HL-60 (cell line): ENCODE data around the gene FBXO24.

Experiments used
- DNase-seq, 2 experiments: peaks; one replicate each; pipeline ENCODE4 v3.0.0-alpha.2; 2010 to 2020; ENCODE audit warnings: low read depth in 1 of 2, low spot score in 1 of 2
- H3K27ac ChIP-seq: fragments of 250-450 bp; sonication (Bioruptor Pico); replicated peaks from 2 replicates; pipeline ENCODE4 v1.5.1; 2020; ENCODE audit warnings: mild to moderate bottlenecking, moderate library complexity
- H3K27me3 ChIP-seq: fragments of 250-450 bp; sonication (Bioruptor Pico); 2 replicates; pipeline ENCODE4 v1.5.1; 2021; ENCODE audit warnings: mild to moderate bottlenecking, moderate library complexity; ENCODE audit not compliant: insufficient read depth, poor library complexity, severe bottlenecking
- H3K4me3 ChIP-seq: replicated peaks from 2 replicates; pipeline ENCODE4 v1.5.1; 2011; ENCODE audit warnings: mild to moderate bottlenecking, control low read depth, low read length; ENCODE audit not compliant: insufficient read depth
- GABPA ChIP-seq: IDR thresholded peaks from 2 replicates; pipeline ENCODE4 v1.6.1; 2012; ENCODE audit warnings: low read depth
- POLR2AphosphoS5 ChIP-seq: IDR thresholded peaks from 2 replicates; pipeline ENCODE4 v1.6.1; 2012; ENCODE audit warnings: low read depth
- SPI1 ChIP-seq: IDR thresholded peaks from 2 replicates; pipeline ENCODE4 v1.6.1; 2012; ENCODE audit warnings: low read depth, mild to moderate bottlenecking, borderline replicate concordance
- TF ChIP-seq, protein P1 (sequence below): IDR thresholded peaks from 2 replicates; pipeline ENCODE4 v1.6.1; 2012; ENCODE audit warnings: low read depth; ENCODE audit not compliant: insufficient replicate concordance
- TF ChIP-seq, protein P2 (sequence below): IDR thresholded peaks from one replicate; pipeline ENCODE4 v1.5.1; 2011; ENCODE audit warnings: low read length, control low read depth, inconsistent platforms; ENCODE audit not compliant: insufficient read depth

FBXO24 gene

DNA sequence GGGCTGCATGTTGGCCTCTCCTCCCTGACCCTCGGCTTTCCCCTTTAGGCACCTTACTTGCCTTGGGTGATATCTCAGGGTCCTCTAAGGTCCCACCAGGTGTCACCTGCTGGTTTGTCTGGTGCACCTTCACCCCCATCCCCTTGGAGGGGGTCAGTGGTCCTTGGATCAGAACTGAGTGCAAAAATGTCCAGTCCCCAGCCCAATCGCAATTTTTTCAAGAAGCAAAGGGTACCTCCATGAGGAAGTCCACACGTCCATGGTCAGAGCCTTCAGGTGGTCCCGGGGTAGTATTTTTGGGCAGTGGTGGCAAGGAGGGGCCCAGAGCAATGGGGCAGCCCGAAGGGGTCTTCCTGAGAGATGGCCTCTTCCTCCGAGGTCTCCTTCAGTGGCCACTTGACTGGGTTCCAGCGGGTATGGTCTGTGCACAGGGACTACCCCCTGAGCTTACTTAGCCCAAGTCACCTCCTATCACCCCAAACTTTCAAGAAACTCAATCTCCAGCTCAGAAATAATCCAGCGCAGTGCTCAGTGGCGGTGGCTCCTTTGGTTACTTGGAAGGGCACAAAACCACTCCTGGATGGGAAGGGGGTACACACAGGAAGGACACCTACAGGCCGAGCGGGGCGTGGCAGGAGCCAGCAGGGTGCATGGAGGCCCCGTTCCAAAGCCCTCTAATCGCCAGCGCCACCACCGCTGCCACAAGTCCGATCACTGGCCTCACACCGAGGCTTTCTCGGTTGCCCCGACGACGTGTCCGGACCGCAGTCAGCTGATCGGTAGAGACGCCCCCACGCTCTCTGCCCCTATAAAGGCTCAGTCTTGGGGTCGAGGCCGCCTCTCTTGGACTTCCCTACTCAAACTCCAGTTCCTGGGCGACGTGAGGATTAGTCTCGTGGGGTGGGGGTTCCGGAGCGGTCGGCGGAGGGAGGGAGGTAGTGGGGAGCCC is 17.0 kb upstream of the FBXO24 start:
- peak in 1 of 2 experiments; percentile 44 for DNase-seq
- TF ChIP-seq SPI1 (no peak), GABPA (no peak)
- TF ChIP-seq, protein P1, sequence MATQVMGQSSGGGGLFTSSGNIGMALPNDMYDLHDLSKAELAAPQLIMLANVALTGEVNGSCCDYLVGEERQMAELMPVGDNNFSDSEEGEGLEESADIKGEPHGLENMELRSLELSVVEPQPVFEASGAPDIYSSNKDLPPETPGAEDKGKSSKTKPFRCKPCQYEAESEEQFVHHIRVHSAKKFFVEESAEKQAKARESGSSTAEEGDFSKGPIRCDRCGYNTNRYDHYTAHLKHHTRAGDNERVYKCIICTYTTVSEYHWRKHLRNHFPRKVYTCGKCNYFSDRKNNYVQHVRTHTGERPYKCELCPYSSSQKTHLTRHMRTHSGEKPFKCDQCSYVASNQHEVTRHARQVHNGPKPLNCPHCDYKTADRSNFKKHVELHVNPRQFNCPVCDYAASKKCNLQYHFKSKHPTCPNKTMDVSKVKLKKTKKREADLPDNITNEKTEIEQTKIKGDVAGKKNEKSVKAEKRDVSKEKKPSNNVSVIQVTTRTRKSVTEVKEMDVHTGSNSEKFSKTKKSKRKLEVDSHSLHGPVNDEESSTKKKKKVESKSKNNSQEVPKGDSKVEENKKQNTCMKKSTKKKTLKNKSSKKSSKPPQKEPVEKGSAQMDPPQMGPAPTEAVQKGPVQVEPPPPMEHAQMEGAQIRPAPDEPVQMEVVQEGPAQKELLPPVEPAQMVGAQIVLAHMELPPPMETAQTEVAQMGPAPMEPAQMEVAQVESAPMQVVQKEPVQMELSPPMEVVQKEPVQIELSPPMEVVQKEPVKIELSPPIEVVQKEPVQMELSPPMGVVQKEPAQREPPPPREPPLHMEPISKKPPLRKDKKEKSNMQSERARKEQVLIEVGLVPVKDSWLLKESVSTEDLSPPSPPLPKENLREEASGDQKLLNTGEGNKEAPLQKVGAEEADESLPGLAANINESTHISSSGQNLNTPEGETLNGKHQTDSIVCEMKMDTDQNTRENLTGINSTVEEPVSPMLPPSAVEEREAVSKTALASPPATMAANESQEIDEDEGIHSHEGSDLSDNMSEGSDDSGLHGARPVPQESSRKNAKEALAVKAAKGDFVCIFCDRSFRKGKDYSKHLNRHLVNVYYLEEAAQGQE: no peak
- no peak overlapping the region for H3K4me3 ChIP-seq

DNA sequence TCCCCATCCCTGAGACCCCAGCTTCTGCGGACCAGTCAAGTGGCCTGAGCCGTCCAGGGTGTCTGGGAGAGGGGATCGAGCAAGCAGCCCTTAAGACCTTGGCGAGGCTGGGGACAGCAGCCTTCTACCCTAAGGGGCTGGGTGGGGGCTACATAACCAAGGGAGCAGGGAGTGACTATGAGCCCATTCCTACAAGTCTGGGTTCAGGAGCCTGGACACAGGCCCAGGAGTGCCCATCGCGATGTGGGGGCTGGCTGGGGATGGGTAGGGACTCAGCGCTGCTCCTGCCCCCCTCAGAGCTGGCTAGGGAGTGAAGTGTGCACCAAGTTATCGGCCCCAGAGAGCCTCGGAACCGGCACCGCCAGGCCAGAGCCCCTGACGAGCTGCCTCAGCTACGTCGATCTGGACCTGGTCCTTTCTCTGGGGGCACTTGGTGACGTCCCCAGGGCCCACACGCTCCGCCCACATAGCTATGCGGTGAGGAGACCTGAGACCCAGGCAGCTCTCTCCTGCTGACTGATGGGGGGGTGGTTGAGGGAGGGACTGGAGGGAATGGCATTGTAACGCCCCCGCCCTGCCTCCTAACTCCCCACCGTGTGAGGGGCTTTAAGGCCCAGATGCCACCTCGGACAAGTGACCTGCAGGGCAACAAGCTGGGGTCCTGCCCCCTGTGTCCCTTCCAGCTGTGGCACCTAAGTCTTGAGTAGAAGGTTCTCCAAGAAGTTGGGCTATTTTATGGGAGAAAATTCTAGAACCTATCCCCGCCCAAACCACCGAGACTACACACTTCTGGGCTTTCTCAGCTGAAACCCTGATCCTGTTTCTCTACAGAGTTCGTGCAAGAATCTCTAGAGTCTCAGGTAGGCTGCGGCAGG is 14.9 kb upstream of the FBXO24 start:
- no peak for DNase-seq
- Histone ChIP-seq H3K4me3 (no peak overlapping the region), H3K27ac (no peak overlapping the region), H3K27me3 (peaks cover 3% of the 10 kb centered on the region)
- TF ChIP-seq POLR2AphosphoS5 (no peak), SPI1 (no peak), GABPA (no peak)
- TF ChIP-seq, protein P2, sequence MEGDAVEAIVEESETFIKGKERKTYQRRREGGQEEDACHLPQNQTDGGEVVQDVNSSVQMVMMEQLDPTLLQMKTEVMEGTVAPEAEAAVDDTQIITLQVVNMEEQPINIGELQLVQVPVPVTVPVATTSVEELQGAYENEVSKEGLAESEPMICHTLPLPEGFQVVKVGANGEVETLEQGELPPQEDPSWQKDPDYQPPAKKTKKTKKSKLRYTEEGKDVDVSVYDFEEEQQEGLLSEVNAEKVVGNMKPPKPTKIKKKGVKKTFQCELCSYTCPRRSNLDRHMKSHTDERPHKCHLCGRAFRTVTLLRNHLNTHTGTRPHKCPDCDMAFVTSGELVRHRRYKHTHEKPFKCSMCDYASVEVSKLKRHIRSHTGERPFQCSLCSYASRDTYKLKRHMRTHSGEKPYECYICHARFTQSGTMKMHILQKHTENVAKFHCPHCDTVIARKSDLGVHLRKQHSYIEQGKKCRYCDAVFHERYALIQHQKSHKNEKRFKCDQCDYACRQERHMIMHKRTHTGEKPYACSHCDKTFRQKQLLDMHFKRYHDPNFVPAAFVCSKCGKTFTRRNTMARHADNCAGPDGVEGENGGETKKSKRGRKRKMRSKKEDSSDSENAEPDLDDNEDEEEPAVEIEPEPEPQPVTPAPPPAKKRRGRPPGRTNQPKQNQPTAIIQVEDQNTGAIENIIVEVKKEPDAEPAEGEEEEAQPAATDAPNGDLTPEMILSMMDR: no peak
- TF ChIP-seq, protein P1: no peak

More for the DNA sequence above, 17.0 kb upstream of the FBXO24 start:
- no peak overlapping the region for H3K27ac ChIP-seq
- peaks cover 3% of the 10 kb centered on the region for H3K27me3 ChIP-seq

DNA sequence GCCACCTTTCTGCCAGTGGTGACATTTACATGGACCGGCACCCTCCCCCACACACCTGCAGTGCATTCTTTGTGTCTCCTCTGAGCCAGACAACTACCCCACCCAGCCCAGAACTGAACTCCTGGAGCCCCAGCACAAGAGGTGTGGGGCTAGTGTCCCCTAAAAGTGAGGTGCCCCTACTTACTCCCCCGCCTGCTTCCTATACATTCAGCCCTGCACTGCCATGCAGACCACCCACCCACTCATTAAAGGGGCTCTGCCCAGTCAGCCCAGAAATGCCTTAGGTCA is 14.4 kb upstream of the FBXO24 start:
- no peak for DNase-seq
- no peak overlapping the region for H3K27ac ChIP-seq
- no peak for TF ChIP-seq POLR2AphosphoS5
- TF ChIP-seq GABPA: no peak
- TF ChIP-seq SPI1: no peak
- TF ChIP-seq, protein P1: no peak
- TF ChIP-seq, protein P2: no peak
- H3K27me3 ChIP-seq: peaks cover 3% of the 10 kb centered on the region
- no peak overlapping the region for H3K4me3 ChIP-seq
